K562 (cell line): ENCODE measurements around the gene ARFGAP1. TPM values are rescaled to one million over a fixed set of nuclear protein-coding genes. Genes with fewer than 3 reads are reported as not detected.

Experiments used
- ATAC-seq: fragments of 200-7000 bp; cut with Tn5 transposase; 3 replicates; pipeline ENCODE4 v1.9.1; 2020; ENCODE audit warnings: moderate library complexity
- BruUV-seq: library from RNA; stranded (reverse); fragments of 400-500 nt; replicated peaks from 2 replicates; lab custom pipeline; 2021; lab: Mats Ljungman, UMichigan
- CTCF ChIA-PET: fragments of 300-600 bp; formaldehyde crosslinking; extraction: SDS; loops from one replicate; lab custom pipeline; 2021; ENCODE audit warnings: low intra/inter-chr PET ratio; lab: Yijun Ruan, JAX
- POLR2A ChIA-PET: fragments of 300-600, 350-650 bp; sonication (Branson Sonifier 250); formaldehyde crosslinking; extraction: SDS; loops from one replicate; lab custom pipeline; 2021; ENCODE audit warnings: antibody characterized with exemption, inconsistent platforms; lab: Yijun Ruan, JAX
- DNase-seq, 4 experiments: peaks; one replicate each; pipeline versions ENCODE4 v3.0.0 to v3.0.0-alpha.2; 2011 to 2018; ENCODE audit warnings: low spot score in 3 of 4, mixed read lengths in 3 of 4; ENCODE audit errors: extremely low read depth in 1 of 4
- FAIRE-seq: peaks from 2 replicates; lab custom pipeline; 2011; peaks lifted over from hg19 to GRCh38; lab: Jason Lieb, UNC
- H2AFZ ChIP-seq: 2 replicates; pipeline ENCODE4 v1.6.0; 2011; ENCODE audit warnings: low read depth, low read length, control low read depth, inconsistent platforms
- H3K27ac ChIP-seq: fragments of 200-600 bp; 3 replicates; pipeline ENCODE4 v1.8.0; 2011; ENCODE audit warnings: low read depth, mild to moderate bottlenecking, control low read depth, inconsistent platforms, low read length, moderate library complexity, mixed read lengths; ENCODE audit errors: extremely low read depth
- H3K27me3 ChIP-seq, 2 experiments: fragments of 300-600 bp in 1 of 2; 2 replicates in 1 of 2; 3 replicates in 1 of 2; pipeline versions ENCODE4 v1.6.0 to v1.8.0; 2011; ENCODE audit warnings: inconsistent platforms in 2 of 2, low read length in 2 of 2, mild to moderate bottlenecking in 1 of 2, mixed read lengths in 1 of 2, moderate library complexity in 1 of 2; ENCODE audit not compliant: control insufficient read depth in 2 of 2, insufficient read depth in 2 of 2
- H3K36me3 ChIP-seq: fragments of 300-600 bp; 3 replicates; pipeline ENCODE4 v1.8.0; 2011; ENCODE audit warnings: mild to moderate bottlenecking, low read length, inconsistent platforms; ENCODE audit not compliant: control insufficient read depth, insufficient read depth
- H3K4me1 ChIP-seq, 2 experiments: fragments of 200-600 bp in 1 of 2; replicated peaks in 1 of 2; 2 replicates in 1 of 2; 3 replicates in 1 of 2; pipeline versions ENCODE4 v1.5.1 to v1.8.0; 2011; ENCODE audit warnings: inconsistent platforms in 2 of 2, low read length in 2 of 2, mild to moderate bottlenecking in 1 of 2, mixed read lengths in 1 of 2, moderate library complexity in 1 of 2; ENCODE audit not compliant: control insufficient read depth in 2 of 2, insufficient read depth in 2 of 2
- H3K4me2 ChIP-seq: 2 replicates; pipeline ENCODE4 v1.6.1; 2011; ENCODE audit warnings: low read length, control low read depth, inconsistent platforms, mixed read lengths; ENCODE audit not compliant: insufficient read depth
- H3K4me3 ChIP-seq: fragments of 200-600 bp; sonication (generic), shearing (Covaris generic); 2 replicates; pipeline ENCODE4 v1.5.1; 2016; ENCODE audit warnings: control low read depth, inconsistent platforms
- H3K79me2 ChIP-seq: fragments of 200-600 bp; 3 replicates; pipeline ENCODE4 v1.8.0; 2011; ENCODE audit warnings: low read length, inconsistent platforms; ENCODE audit not compliant: control insufficient read depth, insufficient read depth
- H3K9ac ChIP-seq, 2 experiments: 2 replicates each; pipeline versions ENCODE4 v1.6.0 to v1.6.1; 2011; ENCODE audit warnings: low read depth in 2 of 2, low read length in 2 of 2, control low read depth in 1 of 2, inconsistent platforms in 1 of 2, mild to moderate bottlenecking in 1 of 2, mixed read lengths in 1 of 2; ENCODE audit not compliant: insufficient read depth in 1 of 2
- H3K9me1 ChIP-seq: one replicate; pipeline ENCODE4 v1.6.0; 2011; ENCODE audit warnings: inconsistent platforms, mild to moderate bottlenecking, low read length, moderate library complexity; ENCODE audit not compliant: control insufficient read depth, insufficient read depth
- H3K9me3 ChIP-seq: replicated peaks from 2 replicates; pipeline ENCODE4 v1.5.1; 2011; ENCODE audit warnings: low read depth, low read length, inconsistent platforms; ENCODE audit not compliant: control insufficient read depth, insufficient read depth
- H4K20me1 ChIP-seq: replicated peaks from 2 replicates; pipeline ENCODE4 v1.6.1; 2011; ENCODE audit warnings: low read length, inconsistent platforms, mixed read lengths; ENCODE audit not compliant: control insufficient read depth, insufficient read depth
- ILF3 ChIP-seq: fragments of 450-650 bp; IDR thresholded peaks from 2 replicates; pipeline ENCODE4 v1.6.1; 2018; ENCODE audit warnings: antibody characterized with exemption, mild to moderate bottlenecking, moderate library complexity, borderline replicate concordance
- NR2C1 ChIP-seq, 2 experiments: fragments of 450-650 bp; IDR thresholded peaks; 2 replicates each; pipeline ENCODE4 v1.6.1; 2017; ENCODE audit warnings: mild to moderate bottlenecking in 2 of 2, antibody characterized with exemption in 1 of 2, inconsistent platforms in 1 of 2, missing compliant biosample characterization in 1 of 2, missing genetic modification characterization in 1 of 2
- NR4A1 ChIP-seq, 2 experiments: fragments of 250-450 bp in 1 of 2; fragments of 450-650 bp in 1 of 2; sonication (Bioruptor Pico) in 1 of 2; IDR thresholded peaks; 2 replicates each; pipeline versions ENCODE4 v1.4.0 to v1.6.1; 2016 to 2020; ENCODE audit warnings: mild to moderate bottlenecking in 2 of 2, missing compliant biosample characterization in 1 of 2, missing genetic modification characterization in 1 of 2, moderate library complexity in 1 of 2
- PHB ChIP-seq: fragments of 250-450 bp; sonication (Bioruptor Pico); IDR thresholded peaks from 2 replicates; pipeline ENCODE4 v1.5.0; 2021
- POLR3G ChIP-seq: IDR thresholded peaks from 2 replicates; pipeline ENCODE4 v1.6.1; 2011; ENCODE audit not compliant: insufficient read length, insufficient replicate concordance; ENCODE audit errors: extremely low read depth
- RFX1 ChIP-seq: fragments of 450-650 bp; IDR thresholded peaks from 2 replicates; pipeline ENCODE4 v1.6.1; 2016; ENCODE audit warnings: mild to moderate bottlenecking, moderate library complexity
- WHSC1 ChIP-seq: IDR thresholded peaks from one replicate; pipeline ENCODE4 v1.6.1; 2012; ENCODE audit warnings: low read length, control low read depth, inconsistent platforms
- ZNF444 ChIP-seq: fragments of 250-450 bp; sonication (Bioruptor Pico); IDR thresholded peaks from 2 replicates; pipeline ENCODE4 v1.4.0; 2020; ENCODE audit warnings: mild to moderate bottlenecking, moderate library complexity
- WGBS: fragments of 100-300 bp; shearing (Covaris generic); methylation state at CpG from one replicate; pipeline ENCODE4 v1.1.6; 2016; ENCODE audit warnings: low coverage, mixed read lengths; ENCODE audit not compliant: insufficient coverage; ENCODE audit errors: missing lambda C conversion rate; 5-methylcytosine and 5-hydroxymethylcytosine counted together
- in situ Hi-C: fragments of 300-500 bp; cut with MboI; formaldehyde crosslinking; loops from 4 replicates; pipeline ENCODE4 v1.15.0; 2018; ENCODE audit warnings: inconsistent platforms, mixed read lengths
- intact Hi-C: fragments of 100-400 bp; cut with micrococcal nuclease; formaldehyde crosslinking; loops from 2 replicates; pipeline ENCODE4 v1.14.2; 2022
- polyA plus RNA-seq, 8 experiments: library from polyadenylated mRNA; depleted of rRNA in 4 of 8; stranded (reverse) in 5 of 8; unstranded in 3 of 8; fragments of >200 nt; fragmentation: Nextera tagmentation in 2 of 8; fragmentation: Illumina TruSeq in 1 of 8; extraction: Ambion mirVana in 2 of 8; extraction: Trizol in 1 of 8; gene quantifications; 2 replicates each; pipeline versions ENCODE4 v1.2.1 to v1.2.3, GENCODE V29; 2011 to 2014; ENCODE audit warnings: inconsistent platforms in 1 of 8, missing spikeins in 1 of 8
- total RNA-seq, 7 experiments: library from RNA; depleted of rRNA in 6 of 7; stranded (reverse); fragments of >200 nt in 6 of 7; fragmentation: Illumina TruSeq in 2 of 7; extraction: Trizol in 2 of 7; gene quantifications; 2 replicates each; pipeline versions ENCODE4 v1.2.1 to v1.2.3, GENCODE V29; 2011 to 2021; ENCODE audit warnings: low replicate concordance in 1 of 7
- TF ChIP-seq, protein P1 (sequence below): fragments of 450-650 bp; IDR thresholded peaks from 2 replicates; pipeline ENCODE4 v1.7.0; 2016; ENCODE audit warnings: borderline replicate concordance
- TF ChIP-seq, protein P2 (sequence below): fragments of 250-450 bp; sonication (Bioruptor Pico); IDR thresholded peaks from 2 replicates; pipeline ENCODE4 v1.4.0; 2020

The ARFGAP1 gene
- total and polyA plus RNA-seq, 9 of the 15 experiments (the other 6 are each of a cell fraction or from before 2014, with no cell fraction given), result 0.53 to 102 (median 33.5) TPM

DNA sequence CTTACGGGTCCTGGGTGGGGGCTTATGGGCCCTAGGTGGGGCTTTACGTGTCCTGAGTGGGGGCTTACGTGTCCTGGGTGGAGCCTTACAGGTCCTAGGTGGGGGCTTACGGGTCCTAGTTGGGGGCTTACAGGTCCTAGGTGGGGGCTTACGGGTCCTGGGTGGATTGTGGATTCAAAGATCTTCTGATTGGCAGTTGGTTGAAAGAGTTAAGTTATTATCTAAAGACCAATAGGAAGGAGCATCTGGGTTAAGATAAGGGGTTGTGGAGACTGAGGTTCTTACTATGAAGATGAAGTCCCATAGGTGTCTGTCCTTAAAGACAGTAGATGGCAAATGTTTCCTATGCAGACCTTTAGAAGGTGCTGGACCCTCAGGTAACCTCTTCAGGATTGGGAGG, 45.4 kb upstream of the ARFGAP1 start:
- POLR2A ChIA-PET, result no interaction called here
- Histone ChIP-seq H2AFZ (no peak overlapping the region), H3K36me3 (no peaks in the 10 kb centered on the region), H3K4me1 (peaks cover 0 to 15% of the 10 kb centered on the region in 2 experiments; a peak in 1 of 5 replicates), H4K20me1 (no peaks in the 10 kb centered on the region), H3K9ac (no peak overlapping the region), H3K79me2 (no peaks in the 10 kb centered on the region), H3K27ac (no peak overlapping the region), H3K4me3 (no peak overlapping the region), H3K27me3 (peaks cover 28 to 56% of the 10 kb centered on the region in 2 experiments), H3K4me2 (no peak overlapping the region), H3K9me1 (no peaks in the 10 kb centered on the region), H3K9me3 (no peaks in the 10 kb centered on the region)
- DNase-seq (no peak), ATAC-seq (no peak), FAIRE-seq (no peak)
- 10% methylated on average over 3 of the region's 5 CpGs for WGBS
- intact Hi-C loops, result loop anchor here (5.0 kb wide), 1 partner anchor 65 kb away; the partner anchor contains the start of gene COL20A1
- TF ChIP-seq ZNF444 (CRISPR knock-in tag), result no peak
- TF ChIP-seq PHB (CRISPR knock-in tag), result no peak
- no peak for TF ChIP-seq ILF3
- no peak for TF ChIP-seq NR4A1 (CRISPR knock-in tag; IDR thresholded peaks at IDR 0.05)
- TF ChIP-seq NR4A1 (tag; IDR thresholded peaks at IDR 0.05), result no peak
- TF ChIP-seq NR2C1 (IDR thresholded peaks at IDR 0.05), result no peak
- TF ChIP-seq NR2C1 (tag; IDR thresholded peaks at IDR 0.05), result no peak
- TF ChIP-seq RFX1, result no peak
- no peak for TF ChIP-seq POLR3G
- TF ChIP-seq, protein P1, sequence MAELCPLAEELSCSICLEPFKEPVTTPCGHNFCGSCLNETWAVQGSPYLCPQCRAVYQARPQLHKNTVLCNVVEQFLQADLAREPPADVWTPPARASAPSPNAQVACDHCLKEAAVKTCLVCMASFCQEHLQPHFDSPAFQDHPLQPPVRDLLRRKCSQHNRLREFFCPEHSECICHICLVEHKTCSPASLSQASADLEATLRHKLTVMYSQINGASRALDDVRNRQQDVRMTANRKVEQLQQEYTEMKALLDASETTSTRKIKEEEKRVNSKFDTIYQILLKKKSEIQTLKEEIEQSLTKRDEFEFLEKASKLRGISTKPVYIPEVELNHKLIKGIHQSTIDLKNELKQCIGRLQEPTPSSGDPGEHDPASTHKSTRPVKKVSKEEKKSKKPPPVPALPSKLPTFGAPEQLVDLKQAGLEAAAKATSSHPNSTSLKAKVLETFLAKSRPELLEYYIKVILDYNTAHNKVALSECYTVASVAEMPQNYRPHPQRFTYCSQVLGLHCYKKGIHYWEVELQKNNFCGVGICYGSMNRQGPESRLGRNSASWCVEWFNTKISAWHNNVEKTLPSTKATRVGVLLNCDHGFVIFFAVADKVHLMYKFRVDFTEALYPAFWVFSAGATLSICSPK, result no peak
- TF ChIP-seq, protein P2, sequence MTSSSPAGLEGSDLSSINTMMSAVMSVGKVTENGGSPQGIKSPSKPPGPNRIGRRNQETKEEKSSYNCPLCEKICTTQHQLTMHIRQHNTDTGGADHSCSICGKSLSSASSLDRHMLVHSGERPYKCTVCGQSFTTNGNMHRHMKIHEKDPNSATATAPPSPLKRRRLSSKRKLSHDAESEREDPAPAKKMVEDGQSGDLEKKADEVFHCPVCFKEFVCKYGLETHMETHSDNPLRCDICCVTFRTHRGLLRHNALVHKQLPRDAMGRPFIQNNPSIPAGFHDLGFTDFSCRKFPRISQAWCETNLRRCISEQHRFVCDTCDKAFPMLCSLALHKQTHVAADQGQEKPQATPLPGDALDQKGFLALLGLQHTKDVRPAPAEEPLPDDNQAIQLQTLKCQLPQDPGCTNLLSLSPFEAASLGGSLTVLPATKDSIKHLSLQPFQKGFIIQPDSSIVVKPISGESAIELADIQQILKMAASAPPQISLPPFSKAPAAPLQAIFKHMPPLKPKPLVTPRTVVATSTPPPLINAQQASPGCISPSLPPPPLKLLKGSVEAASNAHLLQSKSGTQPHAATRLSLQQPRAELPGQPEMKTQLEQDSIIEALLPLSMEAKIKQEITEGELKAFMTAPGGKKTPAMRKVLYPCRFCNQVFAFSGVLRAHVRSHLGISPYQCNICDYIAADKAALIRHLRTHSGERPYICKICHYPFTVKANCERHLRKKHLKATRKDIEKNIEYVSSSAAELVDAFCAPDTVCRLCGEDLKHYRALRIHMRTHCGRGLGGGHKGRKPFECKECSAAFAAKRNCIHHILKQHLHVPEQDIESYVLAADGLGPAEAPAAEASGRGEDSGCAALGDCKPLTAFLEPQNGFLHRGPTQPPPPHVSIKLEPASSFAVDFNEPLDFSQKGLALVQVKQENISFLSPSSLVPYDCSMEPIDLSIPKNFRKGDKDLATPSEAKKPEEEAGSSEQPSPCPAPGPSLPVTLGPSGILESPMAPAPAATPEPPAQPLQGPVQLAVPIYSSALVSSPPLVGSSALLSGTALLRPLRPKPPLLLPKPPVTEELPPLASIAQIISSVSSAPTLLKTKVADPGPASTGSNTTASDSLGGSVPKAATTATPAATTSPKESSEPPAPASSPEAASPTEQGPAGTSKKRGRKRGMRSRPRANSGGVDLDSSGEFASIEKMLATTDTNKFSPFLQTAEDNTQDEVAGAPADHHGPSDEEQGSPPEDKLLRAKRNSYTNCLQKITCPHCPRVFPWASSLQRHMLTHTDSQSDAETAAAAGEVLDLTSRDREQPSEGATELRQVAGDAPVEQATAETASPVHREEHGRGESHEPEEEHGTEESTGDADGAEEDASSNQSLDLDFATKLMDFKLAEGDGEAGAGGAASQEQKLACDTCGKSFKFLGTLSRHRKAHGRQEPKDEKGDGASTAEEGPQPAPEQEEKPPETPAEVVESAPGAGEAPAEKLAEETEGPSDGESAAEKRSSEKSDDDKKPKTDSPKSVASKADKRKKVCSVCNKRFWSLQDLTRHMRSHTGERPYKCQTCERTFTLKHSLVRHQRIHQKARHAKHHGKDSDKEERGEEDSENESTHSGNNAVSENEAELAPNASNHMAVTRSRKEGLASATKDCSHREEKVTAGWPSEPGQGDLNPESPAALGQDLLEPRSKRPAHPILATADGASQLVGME (CRISPR knock-in tag), result no peak
- no peak for TF ChIP-seq WHSC1
- BruUV-seq, result no TSS peak
- in situ Hi-C loops, result no loop called here
- CTCF ChIA-PET, result no interaction called here
